HCT116 (cell line): ENCODE measurements around the gene GRID2.

Experiments
- EGR1 ChIP-seq: IDR thresholded peaks from 2 replicates; pipeline ENCODE4 v1.6.1; 2012; ENCODE audit warnings: low read depth
- EZH2 ChIP-seq: fragments of 200-600 bp; sonication (generic); IDR thresholded peaks from 2 replicates; pipeline ENCODE4 v1.6.1; 2017; ENCODE audit warnings: antibody characterized with exemption, mixed run types
- EZH2phosphoT487 ChIP-seq: fragments of 200-600 bp; IDR thresholded peaks from 2 replicates; pipeline ENCODE4 v1.6.1; 2018; ENCODE audit warnings: antibody characterized with exemption, borderline replicate concordance
- POLR2A ChIP-seq: IDR thresholded peaks from 2 replicates; pipeline ENCODE4 v1.7.0; 2011; ENCODE audit warnings: borderline replicate concordance; ENCODE audit not compliant: insufficient read depth, insufficient read length; ENCODE audit errors: extremely low read depth
- POLR2AphosphoS5 ChIP-seq: IDR thresholded peaks from 2 replicates; pipeline ENCODE4 v1.6.1; 2011; ENCODE audit warnings: mild to moderate bottlenecking, low read depth, low read length, moderate library complexity
- YY1 ChIP-seq: IDR thresholded peaks from 2 replicates; pipeline ENCODE4 v1.6.1; 2011; ENCODE audit warnings: low read length, low read depth, moderate library complexity, mild to moderate bottlenecking; ENCODE audit not compliant: insufficient replicate concordance; ENCODE audit errors: extremely low read depth
- ZNF274 ChIP-seq: fragments of 200-500 bp; sonication (Bioruptor generic); IDR thresholded peaks from 2 replicates; pipeline ENCODE4 v1.6.1; 2014; ENCODE audit warnings: mild to moderate bottlenecking, low read depth, low read length, inconsistent platforms
- TF ChIP-seq, protein P1 (sequence below): IDR thresholded peaks from 2 replicates; pipeline ENCODE4 v1.6.1; 2012
- TF ChIP-seq, protein P2 (sequence below), 3 experiments: fragments of 200-600 bp in 1 of 3; sonication (generic) in 1 of 3; IDR thresholded peaks in 2 of 3; conservative IDR thresholded peaks in 1 of 3; 2 replicates each; pipeline ENCODE4 v1.5.1; 2012 to 2017; ENCODE audit warnings: low read depth in 2 of 3, low read length in 2 of 3, antibody characterized with exemption in 1 of 3, borderline replicate concordance in 1 of 3, control low read depth in 1 of 3, mild to moderate bottlenecking in 1 of 3, mixed read lengths in 1 of 3, mixed run types in 1 of 3, moderate library complexity in 1 of 3; ENCODE audit not compliant: insufficient read depth in 1 of 3

DNA sequence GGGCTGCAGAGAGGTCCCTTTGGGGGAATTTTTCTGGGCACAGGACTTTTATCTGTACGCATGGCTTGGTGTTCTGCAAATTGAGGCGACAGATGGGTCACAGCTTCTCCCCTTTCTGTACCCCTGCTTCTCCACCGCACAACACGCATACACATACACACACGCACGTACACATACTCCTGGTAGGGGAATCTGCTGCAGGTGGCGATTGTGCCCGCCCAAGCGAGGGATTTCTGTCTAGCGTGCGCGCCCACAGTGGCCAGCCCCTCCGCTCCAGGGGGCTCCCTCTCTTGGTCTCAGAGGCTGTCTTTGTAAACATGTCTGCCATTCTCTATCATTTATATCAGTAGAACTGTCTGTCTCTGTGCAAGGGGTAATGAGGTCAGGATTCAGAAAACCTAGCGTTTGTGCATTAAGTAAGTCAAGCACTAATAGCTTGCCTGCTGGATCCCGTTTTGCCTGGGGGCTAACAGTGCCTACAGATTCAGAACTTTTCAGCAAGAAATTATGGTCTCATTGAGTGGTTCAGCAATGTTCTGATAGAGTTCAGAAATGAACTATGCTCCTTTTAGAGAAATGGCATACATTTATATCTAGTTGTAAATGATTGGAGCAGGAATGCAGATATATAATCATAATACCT, 2.2 kb downstream of the GRID2 start:
- TF ChIP-seq, protein P1, sequence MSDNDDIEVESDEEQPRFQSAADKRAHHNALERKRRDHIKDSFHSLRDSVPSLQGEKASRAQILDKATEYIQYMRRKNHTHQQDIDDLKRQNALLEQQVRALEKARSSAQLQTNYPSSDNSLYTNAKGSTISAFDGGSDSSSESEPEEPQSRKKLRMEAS: no peak
- TF ChIP-seq, protein P2, sequence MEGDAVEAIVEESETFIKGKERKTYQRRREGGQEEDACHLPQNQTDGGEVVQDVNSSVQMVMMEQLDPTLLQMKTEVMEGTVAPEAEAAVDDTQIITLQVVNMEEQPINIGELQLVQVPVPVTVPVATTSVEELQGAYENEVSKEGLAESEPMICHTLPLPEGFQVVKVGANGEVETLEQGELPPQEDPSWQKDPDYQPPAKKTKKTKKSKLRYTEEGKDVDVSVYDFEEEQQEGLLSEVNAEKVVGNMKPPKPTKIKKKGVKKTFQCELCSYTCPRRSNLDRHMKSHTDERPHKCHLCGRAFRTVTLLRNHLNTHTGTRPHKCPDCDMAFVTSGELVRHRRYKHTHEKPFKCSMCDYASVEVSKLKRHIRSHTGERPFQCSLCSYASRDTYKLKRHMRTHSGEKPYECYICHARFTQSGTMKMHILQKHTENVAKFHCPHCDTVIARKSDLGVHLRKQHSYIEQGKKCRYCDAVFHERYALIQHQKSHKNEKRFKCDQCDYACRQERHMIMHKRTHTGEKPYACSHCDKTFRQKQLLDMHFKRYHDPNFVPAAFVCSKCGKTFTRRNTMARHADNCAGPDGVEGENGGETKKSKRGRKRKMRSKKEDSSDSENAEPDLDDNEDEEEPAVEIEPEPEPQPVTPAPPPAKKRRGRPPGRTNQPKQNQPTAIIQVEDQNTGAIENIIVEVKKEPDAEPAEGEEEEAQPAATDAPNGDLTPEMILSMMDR (IDR thresholded peaks at IDR 0.05 in 2 of 3, conservative IDR thresholded peaks at IDR 0.05 in 1 of 3; ENCODE audit: borderline replicate concordance in 1 of 3, insufficient read depth in 1 of 3, low read depth in 2 of 3, low read length in 2 of 3): no peak
- TF ChIP-seq POLR2A (no peak), EZH2phosphoT487 (no peak), YY1 (no peak), EZH2 (no peak), POLR2AphosphoS5 (no peak), ZNF274 (no peak), EGR1 (no peak)
